ENCODE measurements around the gene PLXNB1. TPM values are rescaled to one million over a fixed set of nuclear protein-coding genes. Genes with fewer than 3 reads are reported as not detected.

PLXNB1 gene
- total and polyA plus RNA-seq, 2 of the 13 experiments (the other 11 are each of a cell fraction or from before 2014, with no cell fraction given), result 86.0 to 143 TPM

DNA sequence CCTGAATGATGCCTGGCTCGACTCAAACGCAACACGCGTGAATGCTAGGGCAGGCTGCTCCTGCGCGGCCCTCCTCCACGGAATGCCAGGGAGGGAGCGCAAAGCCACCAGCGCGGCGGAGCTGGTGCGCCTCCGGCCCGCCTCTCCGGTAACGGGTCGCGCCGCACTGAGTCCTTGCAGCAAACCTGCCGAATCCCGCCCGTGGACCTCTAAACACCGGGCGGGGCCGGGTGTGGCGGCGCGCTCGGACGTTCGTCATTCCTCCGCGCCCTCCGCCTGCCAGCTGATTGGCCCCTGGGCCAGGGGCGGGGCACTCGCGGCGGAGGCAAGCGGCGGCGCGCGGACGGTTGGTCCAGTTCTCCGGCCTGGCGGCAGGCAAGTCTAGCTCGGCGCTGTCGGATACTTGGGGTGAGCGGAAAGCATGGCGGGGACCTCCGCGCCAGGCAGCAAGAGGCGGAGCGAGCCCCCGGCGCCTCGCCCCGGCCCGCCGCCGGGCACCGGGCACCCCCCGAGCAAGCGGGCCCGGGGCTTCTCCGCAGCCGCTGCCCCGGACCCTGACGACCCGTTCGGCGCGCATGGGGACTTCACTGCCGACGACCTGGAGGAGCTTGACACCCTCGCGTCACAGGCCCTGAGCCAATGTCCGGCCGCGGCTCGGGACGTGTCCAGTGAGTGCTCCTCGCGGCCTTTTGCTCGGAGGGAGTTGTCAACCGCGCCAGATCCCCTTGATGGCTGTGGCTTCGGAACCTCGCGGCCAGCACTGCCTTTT lies 16.7 kb upstream of the PLXNB1 start, which contains the start of gene ATRIP (continued):
- TF ChIP-seq, protein P1, sequence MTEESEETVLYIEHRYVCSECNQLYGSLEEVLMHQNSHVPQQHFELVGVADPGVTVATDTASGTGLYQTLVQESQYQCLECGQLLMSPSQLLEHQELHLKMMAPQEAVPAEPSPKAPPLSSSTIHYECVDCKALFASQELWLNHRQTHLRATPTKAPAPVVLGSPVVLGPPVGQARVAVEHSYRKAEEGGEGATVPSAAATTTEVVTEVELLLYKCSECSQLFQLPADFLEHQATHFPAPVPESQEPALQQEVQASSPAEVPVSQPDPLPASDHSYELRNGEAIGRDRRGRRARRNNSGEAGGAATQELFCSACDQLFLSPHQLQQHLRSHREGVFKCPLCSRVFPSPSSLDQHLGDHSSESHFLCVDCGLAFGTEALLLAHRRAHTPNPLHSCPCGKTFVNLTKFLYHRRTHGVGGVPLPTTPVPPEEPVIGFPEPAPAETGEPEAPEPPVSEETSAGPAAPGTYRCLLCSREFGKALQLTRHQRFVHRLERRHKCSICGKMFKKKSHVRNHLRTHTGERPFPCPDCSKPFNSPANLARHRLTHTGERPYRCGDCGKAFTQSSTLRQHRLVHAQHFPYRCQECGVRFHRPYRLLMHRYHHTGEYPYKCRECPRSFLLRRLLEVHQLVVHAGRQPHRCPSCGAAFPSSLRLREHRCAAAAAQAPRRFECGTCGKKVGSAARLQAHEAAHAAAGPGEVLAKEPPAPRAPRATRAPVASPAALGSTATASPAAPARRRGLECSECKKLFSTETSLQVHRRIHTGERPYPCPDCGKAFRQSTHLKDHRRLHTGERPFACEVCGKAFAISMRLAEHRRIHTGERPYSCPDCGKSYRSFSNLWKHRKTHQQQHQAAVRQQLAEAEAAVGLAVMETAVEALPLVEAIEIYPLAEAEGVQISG (CRISPR knock-in tag; IDR thresholded peaks at IDR 0.05), result peak; percentile 89
- TF ChIP-seq HDAC2 (CRISPR knock-in tag; IDR thresholded peaks at IDR 0.05) (peak; percentile 62), ZFP36L2 (CRISPR knock-in tag; IDR thresholded peaks at IDR 0.05) (no peak), ZNF317 (CRISPR knock-in tag; IDR thresholded peaks at IDR 0.05) (peak; percentile 66; the same call in 1 of the 2 replicates), RFX3 (CRISPR knock-in tag; IDR thresholded peaks at IDR 0.05) (no peak), IRX3 (CRISPR knock-in tag; IDR thresholded peaks at IDR 0.05; ENCODE audit: borderline replicate concordance, low read depth) (no peak), ZNF33B (CRISPR knock-in tag; IDR thresholded peaks at IDR 0.05) (peak; percentile 74; the same call in 1 of the 2 replicates), ZSCAN9 (CRISPR knock-in tag; IDR thresholded peaks at IDR 0.05; ENCODE audit: borderline replicate concordance) (no peak), ZNF30 (CRISPR knock-in tag; IDR thresholded peaks at IDR 0.05) (no peak), CCAR2 (optimal IDR thresholded peaks at IDR 0.05; ENCODE audit: low read depth, low read length) (no peak), ZNF234 (CRISPR knock-in tag; conservative IDR thresholded peaks at IDR 0.05) (peak; percentile 55; the same call in 1 of the 2 replicates), CHD4 (IDR thresholded peaks at IDR 0.05; ENCODE audit: borderline replicate concordance, low read length) (no peak)
- TF ChIP-seq, protein P2, sequence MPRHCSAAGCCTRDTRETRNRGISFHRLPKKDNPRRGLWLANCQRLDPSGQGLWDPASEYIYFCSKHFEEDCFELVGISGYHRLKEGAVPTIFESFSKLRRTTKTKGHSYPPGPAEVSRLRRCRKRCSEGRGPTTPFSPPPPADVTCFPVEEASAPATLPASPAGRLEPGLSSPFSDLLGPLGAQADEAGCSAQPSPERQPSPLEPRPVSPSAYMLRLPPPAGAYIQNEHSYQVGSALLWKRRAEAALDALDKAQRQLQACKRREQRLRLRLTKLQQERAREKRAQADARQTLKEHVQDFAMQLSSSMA (CRISPR knock-in tag; IDR thresholded peaks at IDR 0.05), result 0 out of 2 replicates have a peak, but pooled peaks have one; percentile 23
- TF ChIP-seq, protein P3, sequence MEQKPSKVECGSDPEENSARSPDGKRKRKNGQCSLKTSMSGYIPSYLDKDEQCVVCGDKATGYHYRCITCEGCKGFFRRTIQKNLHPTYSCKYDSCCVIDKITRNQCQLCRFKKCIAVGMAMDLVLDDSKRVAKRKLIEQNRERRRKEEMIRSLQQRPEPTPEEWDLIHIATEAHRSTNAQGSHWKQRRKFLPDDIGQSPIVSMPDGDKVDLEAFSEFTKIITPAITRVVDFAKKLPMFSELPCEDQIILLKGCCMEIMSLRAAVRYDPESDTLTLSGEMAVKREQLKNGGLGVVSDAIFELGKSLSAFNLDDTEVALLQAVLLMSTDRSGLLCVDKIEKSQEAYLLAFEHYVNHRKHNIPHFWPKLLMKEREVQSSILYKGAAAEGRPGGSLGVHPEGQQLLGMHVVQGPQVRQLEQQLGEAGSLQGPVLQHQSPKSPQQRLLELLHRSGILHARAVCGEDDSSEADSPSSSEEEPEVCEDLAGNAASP (CRISPR knock-in tag; IDR thresholded peaks at IDR 0.05; ENCODE audit: borderline replicate concordance), result peak; percentile 26; the same call in 1 of the 2 replicates
- TF ChIP-seq, protein P4, sequence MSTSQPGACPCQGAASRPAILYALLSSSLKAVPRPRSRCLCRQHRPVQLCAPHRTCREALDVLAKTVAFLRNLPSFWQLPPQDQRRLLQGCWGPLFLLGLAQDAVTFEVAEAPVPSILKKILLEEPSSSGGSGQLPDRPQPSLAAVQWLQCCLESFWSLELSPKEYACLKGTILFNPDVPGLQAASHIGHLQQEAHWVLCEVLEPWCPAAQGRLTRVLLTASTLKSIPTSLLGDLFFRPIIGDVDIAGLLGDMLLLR (CRISPR knock-in tag; IDR thresholded peaks at IDR 0.05), result peak; percentile 92
- TF ChIP-seq, protein P5, sequence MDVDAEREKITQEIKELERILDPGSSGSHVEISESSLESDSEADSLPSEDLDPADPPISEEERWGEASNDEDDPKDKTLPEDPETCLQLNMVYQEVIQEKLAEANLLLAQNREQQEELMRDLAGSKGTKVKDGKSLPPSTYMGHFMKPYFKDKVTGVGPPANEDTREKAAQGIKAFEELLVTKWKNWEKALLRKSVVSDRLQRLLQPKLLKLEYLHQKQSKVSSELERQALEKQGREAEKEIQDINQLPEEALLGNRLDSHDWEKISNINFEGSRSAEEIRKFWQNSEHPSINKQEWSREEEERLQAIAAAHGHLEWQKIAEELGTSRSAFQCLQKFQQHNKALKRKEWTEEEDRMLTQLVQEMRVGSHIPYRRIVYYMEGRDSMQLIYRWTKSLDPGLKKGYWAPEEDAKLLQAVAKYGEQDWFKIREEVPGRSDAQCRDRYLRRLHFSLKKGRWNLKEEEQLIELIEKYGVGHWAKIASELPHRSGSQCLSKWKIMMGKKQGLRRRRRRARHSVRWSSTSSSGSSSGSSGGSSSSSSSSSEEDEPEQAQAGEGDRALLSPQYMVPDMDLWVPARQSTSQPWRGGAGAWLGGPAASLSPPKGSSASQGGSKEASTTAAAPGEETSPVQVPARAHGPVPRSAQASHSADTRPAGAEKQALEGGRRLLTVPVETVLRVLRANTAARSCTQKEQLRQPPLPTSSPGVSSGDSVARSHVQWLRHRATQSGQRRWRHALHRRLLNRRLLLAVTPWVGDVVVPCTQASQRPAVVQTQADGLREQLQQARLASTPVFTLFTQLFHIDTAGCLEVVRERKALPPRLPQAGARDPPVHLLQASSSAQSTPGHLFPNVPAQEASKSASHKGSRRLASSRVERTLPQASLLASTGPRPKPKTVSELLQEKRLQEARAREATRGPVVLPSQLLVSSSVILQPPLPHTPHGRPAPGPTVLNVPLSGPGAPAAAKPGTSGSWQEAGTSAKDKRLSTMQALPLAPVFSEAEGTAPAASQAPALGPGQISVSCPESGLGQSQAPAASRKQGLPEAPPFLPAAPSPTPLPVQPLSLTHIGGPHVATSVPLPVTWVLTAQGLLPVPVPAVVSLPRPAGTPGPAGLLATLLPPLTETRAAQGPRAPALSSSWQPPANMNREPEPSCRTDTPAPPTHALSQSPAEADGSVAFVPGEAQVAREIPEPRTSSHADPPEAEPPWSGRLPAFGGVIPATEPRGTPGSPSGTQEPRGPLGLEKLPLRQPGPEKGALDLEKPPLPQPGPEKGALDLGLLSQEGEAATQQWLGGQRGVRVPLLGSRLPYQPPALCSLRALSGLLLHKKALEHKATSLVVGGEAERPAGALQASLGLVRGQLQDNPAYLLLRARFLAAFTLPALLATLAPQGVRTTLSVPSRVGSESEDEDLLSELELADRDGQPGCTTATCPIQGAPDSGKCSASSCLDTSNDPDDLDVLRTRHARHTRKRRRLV (CRISPR knock-in tag; IDR thresholded peaks at IDR 0.05), result no peak
- TF ChIP-seq, protein P6, sequence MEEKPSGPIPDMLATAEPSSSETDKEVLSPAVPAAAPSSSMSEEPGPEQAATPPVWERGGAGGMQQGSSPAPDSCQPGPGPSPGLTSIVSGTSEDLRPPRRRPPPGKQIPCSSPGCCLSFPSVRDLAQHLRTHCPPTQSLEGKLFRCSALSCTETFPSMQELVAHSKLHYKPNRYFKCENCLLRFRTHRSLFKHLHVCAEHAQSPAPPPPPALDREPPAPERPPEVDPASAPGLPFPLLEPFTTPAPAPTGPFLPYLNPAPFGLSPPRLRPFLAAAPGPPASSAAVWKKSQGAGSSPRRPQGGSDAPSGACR (CRISPR knock-in tag; IDR thresholded peaks at IDR 0.05), result no peak

All from HepG2 (cell line).